ENCODE results near the gene ADRB1.

The ADRB1 gene

GRCh38 chr10:114059561-114059960, 15.9 kb downstream of the ADRB1 start:
- Mint-ChIP-seq H3K4me3 (no peak overlapping the region), H3K27me3 (peaks cover 17% of the 10 kb centered on the region), H3K9me3 (no peaks in the 10 kb centered on the region), H3K27ac (no peak overlapping the region), H3K36me3 (ENCODE audit: low read depth) (no peaks in the 10 kb centered on the region), H3K4me1 (ENCODE audit: low read depth) (peaks cover 17% of the 10 kb centered on the region)

DNA sequence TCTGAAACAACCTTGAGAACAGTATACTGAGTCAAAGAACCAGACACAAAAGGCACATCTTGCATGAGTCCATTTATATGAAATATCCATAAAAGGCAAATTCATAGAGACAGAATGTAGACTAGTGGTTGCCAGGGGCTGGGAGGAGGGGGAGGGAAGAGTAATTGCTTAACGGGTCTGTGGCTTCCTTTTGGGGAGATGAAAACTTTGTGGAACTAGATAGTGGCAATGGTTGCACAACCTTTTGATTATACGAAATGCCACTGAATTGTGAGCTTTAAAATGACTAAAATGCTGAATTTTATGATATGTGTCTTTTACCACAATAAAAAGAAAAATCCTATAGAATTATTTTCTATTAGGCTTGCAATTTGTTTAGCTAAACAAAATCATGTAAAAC, 16.8 kb downstream of the ADRB1 start:
- Mint-ChIP-seq H3K9me3 (no peaks in the 10 kb centered on the region), H3K27me3 (peaks cover 15% of the 10 kb centered on the region), H3K4me3 (no peak overlapping the region), H3K36me3 (ENCODE audit: low read depth) (no peaks in the 10 kb centered on the region), H3K4me1 (ENCODE audit: low read depth) (peaks cover 17% of the 10 kb centered on the region), H3K27ac (no peak overlapping the region)

DNA sequence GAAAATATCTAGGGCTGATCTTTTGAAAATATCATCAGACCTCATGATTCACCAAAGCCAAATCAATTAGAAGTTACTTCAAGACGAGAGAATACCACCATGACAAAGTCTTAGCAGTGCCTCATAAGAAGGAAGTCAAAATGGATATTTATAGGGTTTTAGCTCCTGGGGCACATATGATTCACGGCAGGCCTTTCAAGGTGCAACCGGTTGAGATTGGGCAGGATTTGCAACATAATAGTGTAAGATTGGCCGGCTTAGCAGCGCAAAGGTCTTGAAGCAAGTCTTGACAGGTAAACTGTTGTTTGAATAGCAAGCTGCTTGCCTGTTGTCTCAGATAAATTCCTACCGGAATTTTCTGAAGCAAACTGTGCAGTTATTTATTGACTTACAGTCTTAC, 17.5 kb downstream of the ADRB1 start:
- no peaks in the 10 kb centered on the region for H3K9me3 Mint-ChIP-seq
- peaks cover 17% of the 10 kb centered on the region for H3K4me1 Mint-ChIP-seq (ENCODE audit: low read depth)
- H3K4me3 Mint-ChIP-seq: no peak overlapping the region
- no peaks in the 10 kb centered on the region for H3K36me3 Mint-ChIP-seq (ENCODE audit: low read depth)
- peaks cover 14% of the 10 kb centered on the region for H3K27me3 Mint-ChIP-seq
- H3K27ac Mint-ChIP-seq: no peak overlapping the region

GRCh38 chr10:114061789-114062188, 18.1 kb downstream of the ADRB1 start:
- H3K27me3 Mint-ChIP-seq: peaks cover 14% of the 10 kb centered on the region
- H3K9me3 Mint-ChIP-seq: no peaks in the 10 kb centered on the region
- H3K27ac Mint-ChIP-seq: no peak overlapping the region
- no peaks in the 10 kb centered on the region for H3K36me3 Mint-ChIP-seq (ENCODE audit: low read depth)
- peaks cover 18% of the 10 kb centered on the region for H3K4me1 Mint-ChIP-seq (ENCODE audit: low read depth)
- no peak overlapping the region for H3K4me3 Mint-ChIP-seq

GRCh38 chr10:114064151-114065048, 20.7 kb downstream of the ADRB1 start:
- Mint-ChIP-seq H3K4me3 (no peak overlapping the region), H3K27me3 (peaks cover 14% of the 10 kb centered on the region), H3K36me3 (ENCODE audit: low read depth) (no peaks in the 10 kb centered on the region), H3K4me1 (ENCODE audit: low read depth) (peaks cover 34% of the 10 kb centered on the region), H3K27ac (no peak overlapping the region), H3K9me3 (no peaks in the 10 kb centered on the region)

GRCh38 chr10:114065049-114065435, 21.4 kb downstream of the ADRB1 start:
- Mint-ChIP-seq H3K9me3 (no peaks in the 10 kb centered on the region), H3K27ac (no peak overlapping the region), H3K4me1 (ENCODE audit: low read depth) (peaks cover 31% of the 10 kb centered on the region), H3K27me3 (peaks cover 13% of the 10 kb centered on the region), H3K4me3 (no peak overlapping the region), H3K36me3 (ENCODE audit: low read depth) (no peaks in the 10 kb centered on the region)

DNA sequence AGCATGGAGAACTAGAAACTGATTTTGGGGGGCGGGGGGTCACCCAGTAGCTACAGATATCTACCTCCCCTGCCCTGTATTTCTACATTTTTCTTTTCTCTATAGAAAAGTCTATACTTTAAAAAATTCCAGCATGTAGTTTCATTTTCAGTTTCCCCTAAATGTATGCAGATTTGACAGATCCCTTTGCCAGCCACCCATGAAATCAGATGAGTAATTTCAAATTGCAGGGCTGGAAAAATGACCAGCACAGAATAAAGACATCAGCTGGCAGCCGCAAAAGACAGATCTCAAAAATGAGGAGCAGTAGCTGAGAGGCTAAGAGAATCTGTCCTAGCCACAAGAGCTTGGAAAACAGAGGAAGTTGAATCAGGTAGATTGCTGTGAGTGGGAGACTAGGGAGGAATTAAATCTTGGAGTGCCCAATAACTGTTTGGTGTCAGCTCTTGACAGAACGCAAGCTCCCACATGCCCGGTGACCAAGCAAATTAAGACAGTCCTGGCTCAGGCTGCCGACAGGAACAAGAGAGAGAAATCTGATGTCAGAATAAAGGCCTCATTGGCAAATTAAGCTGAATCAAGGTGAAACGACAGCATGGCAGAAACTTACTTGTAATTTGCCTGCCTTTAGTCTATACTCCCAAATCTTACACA, 24.5 kb downstream of the ADRB1 start:
- Mint-ChIP-seq H3K36me3 (ENCODE audit: low read depth) (no peaks in the 10 kb centered on the region), H3K27ac (no peak overlapping the region), H3K9me3 (no peaks in the 10 kb centered on the region), H3K4me3 (no peak overlapping the region), H3K4me1 (ENCODE audit: low read depth) (peaks cover 31% of the 10 kb centered on the region), H3K27me3 (peaks cover 6% of the 10 kb centered on the region)

- H3K9me3 Mint-ChIP-seq: no peaks in the 10 kb centered on the region
- no peak overlapping the region for H3K4me3 Mint-ChIP-seq
- peaks cover 42% of the 10 kb centered on the region for H3K4me1 Mint-ChIP-seq (ENCODE audit: low read depth)
- H3K36me3 Mint-ChIP-seq (ENCODE audit: low read depth): no peaks in the 10 kb centered on the region
- no peak overlapping the region for H3K27ac Mint-ChIP-seq
- H3K27me3 Mint-ChIP-seq: no peaks in the 10 kb centered on the region
Observed at GRCh38 chr10:114070710-114071109, 27.0 kb downstream of the ADRB1 start.

- H3K4me1 Mint-ChIP-seq (ENCODE audit: low read depth): peaks cover 42% of the 10 kb centered on the region
- no peaks in the 10 kb centered on the region for H3K27me3 Mint-ChIP-seq
- no peak overlapping the region for H3K4me3 Mint-ChIP-seq
- no peaks in the 10 kb centered on the region for H3K9me3 Mint-ChIP-seq
- no peak overlapping the region for H3K27ac Mint-ChIP-seq
- H3K36me3 Mint-ChIP-seq (ENCODE audit: low read depth): no peaks in the 10 kb centered on the region
Observed at GRCh38 chr10:114071178-114071577, 27.5 kb downstream of the ADRB1 start.

- Mint-ChIP-seq H3K4me3 (no peak overlapping the region), H3K36me3 (ENCODE audit: low read depth) (no peaks in the 10 kb centered on the region), H3K9me3 (no peaks in the 10 kb centered on the region), H3K27me3 (no peaks in the 10 kb centered on the region), H3K27ac (no peak overlapping the region), H3K4me1 (ENCODE audit: low read depth) (peaks cover 26% of the 10 kb centered on the region)
Observed at GRCh38 chr10:114073395-114074186, 29.9 kb downstream of the ADRB1 start.

DNA sequence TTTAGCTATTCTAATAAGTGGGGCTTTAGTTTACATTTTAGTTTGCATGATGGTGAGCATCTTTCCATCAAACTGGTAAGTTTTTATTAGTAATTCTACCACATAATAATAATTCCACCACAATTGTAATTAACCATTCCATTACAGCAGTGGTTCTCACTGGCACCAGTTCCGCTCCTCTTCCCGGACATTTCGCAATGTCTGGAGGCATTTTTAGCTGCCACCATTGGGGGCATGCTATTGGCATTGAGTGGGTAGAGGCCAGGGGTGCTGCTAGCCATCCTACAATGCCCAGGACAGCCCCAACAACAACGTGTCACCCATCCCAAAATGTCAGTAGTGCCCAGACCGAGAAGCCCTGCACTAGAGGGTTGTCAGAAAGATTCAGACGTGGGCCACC, 31.4 kb downstream of the ADRB1 start:
- Mint-ChIP-seq H3K4me3 (no peak overlapping the region), H3K27ac (no peak overlapping the region), H3K4me1 (ENCODE audit: low read depth) (peaks cover 24% of the 10 kb centered on the region), H3K36me3 (ENCODE audit: low read depth) (no peaks in the 10 kb centered on the region), H3K27me3 (peaks cover 3% of the 10 kb centered on the region), H3K9me3 (no peaks in the 10 kb centered on the region)

- Mint-ChIP-seq H3K4me3 (no peak overlapping the region), H3K27ac (no peak overlapping the region), H3K4me1 (ENCODE audit: low read depth) (peaks cover 14% of the 10 kb centered on the region), H3K27me3 (peaks cover 3% of the 10 kb centered on the region), H3K9me3 (no peaks in the 10 kb centered on the region), H3K36me3 (ENCODE audit: low read depth) (no peaks in the 10 kb centered on the region)
Observed at GRCh38 chr10:114077347-114077746, 33.7 kb downstream of the ADRB1 start.

- Mint-ChIP-seq H3K4me1 (ENCODE audit: low read depth) (peaks cover 14% of the 10 kb centered on the region), H3K27ac (no peak overlapping the region), H3K9me3 (no peaks in the 10 kb centered on the region), H3K4me3 (no peak overlapping the region), H3K36me3 (ENCODE audit: low read depth) (no peaks in the 10 kb centered on the region), H3K27me3 (peaks cover 3% of the 10 kb centered on the region)
Observed at GRCh38 chr10:114077815-114078219, 34.2 kb downstream of the ADRB1 start.

- no peak overlapping the region for H3K27ac Mint-ChIP-seq
Observed at GRCh38 chr10:114078346-114078745, 34.7 kb downstream of the ADRB1 start.

GRCh38 chr10:114079421-114079820, 35.8 kb downstream of the ADRB1 start:
- Mint-ChIP-seq H3K36me3 (ENCODE audit: low read depth) (no peaks in the 10 kb centered on the region), H3K9me3 (no peaks in the 10 kb centered on the region)

More at GRCh38 chr10:114078346-114078745, 34.7 kb downstream of the ADRB1 start:
- peaks cover 3% of the 10 kb centered on the region for H3K27me3 Mint-ChIP-seq
- no peaks in the 10 kb centered on the region for H3K9me3 Mint-ChIP-seq
- H3K36me3 Mint-ChIP-seq (ENCODE audit: low read depth): no peaks in the 10 kb centered on the region
- H3K4me3 Mint-ChIP-seq: no peak overlapping the region
- peaks cover 9% of the 10 kb centered on the region for H3K4me1 Mint-ChIP-seq (ENCODE audit: low read depth)

More at GRCh38 chr10:114079421-114079820, 35.8 kb downstream of the ADRB1 start:
- H3K4me1 Mint-ChIP-seq (ENCODE audit: low read depth): no peaks in the 10 kb centered on the region
- no peak overlapping the region for H3K4me3 Mint-ChIP-seq
- peaks cover 3% of the 10 kb centered on the region for H3K27me3 Mint-ChIP-seq
- no peak overlapping the region for H3K27ac Mint-ChIP-seq

All from stimulated activated naive CD8-positive, alpha-beta T cell treated with anti-CD3 and anti-CD28 coated beads, Interleukin-15, Interleukin-2, amounts not matched to agents 100 ng/mL and 50 ng/mL, for 24 hours (primary cell).